HEK293 (cell line): ENCODE results near the gene PIEZO1.
A peak's percentile ranks its signal among the peaks of the same experiment; 100 is the strongest.

Experiments used
- HOXD13 ChIP-seq: sonication (generic); formaldehyde crosslinking; IDR thresholded peaks from 2 replicates; pipeline ENCODE4 v1.8.0; 2022; ENCODE audit warnings: missing genetic modification reagents, borderline replicate concordance
- KLF1 ChIP-seq: fragments of 450-650 bp; formaldehyde crosslinking; IDR thresholded peaks from 2 replicates; pipeline ENCODE4 v1.5.1; 2016; ENCODE audit warnings: missing biosample characterization, missing genetic modification characterization
- KLF10 ChIP-seq: fragments of 450-650 bp; IDR thresholded peaks from 2 replicates; pipeline ENCODE4 v1.5.1; 2018; ENCODE audit warnings: missing biosample characterization, mild to moderate bottlenecking, missing genetic modification characterization
- KLF16 ChIP-seq: fragments of 450-650 bp; formaldehyde crosslinking; IDR thresholded peaks from 2 replicates; pipeline ENCODE4 v1.5.1; 2017; ENCODE audit warnings: missing biosample characterization, missing genetic modification characterization
- SCRT1 ChIP-seq: fragments of 450-650 bp; formaldehyde crosslinking; IDR thresholded peaks from 2 replicates; pipeline ENCODE4 v1.5.1; 2016; ENCODE audit warnings: missing biosample characterization, missing genetic modification characterization, borderline replicate concordance
- TCF7L2 ChIP-seq: IDR thresholded peaks from 2 replicates; pipeline ENCODE4 v1.6.1; 2011; ENCODE audit warnings: low read depth, mild to moderate bottlenecking, inconsistent platforms, low read length, moderate library complexity, borderline replicate concordance
- ZBTB1 ChIP-seq: fragments of 450-650 bp; formaldehyde crosslinking; IDR thresholded peaks from 2 replicates; pipeline ENCODE4 v1.5.1; 2016; ENCODE audit warnings: missing biosample characterization, missing genetic modification characterization
- ZFP41 ChIP-seq: fragments of 450-650 bp; formaldehyde crosslinking; IDR thresholded peaks from 2 replicates; pipeline ENCODE4 v1.5.1; 2016; ENCODE audit warnings: missing biosample characterization, missing genetic modification characterization, borderline replicate concordance
- ZNF114 ChIP-seq: fragments of 450-650 bp; formaldehyde crosslinking; IDR thresholded peaks from 2 replicates; pipeline ENCODE4 v1.5.0; 2017; ENCODE audit warnings: missing biosample characterization, missing genetic modification characterization
- ZNF146 ChIP-seq: fragments of 450-650 bp; formaldehyde crosslinking; IDR thresholded peaks from 2 replicates; pipeline ENCODE4 v1.5.1; 2016; ENCODE audit warnings: missing biosample characterization, missing genetic modification characterization
- ZNF214 ChIP-seq: fragments of 450-650 bp; formaldehyde crosslinking; IDR thresholded peaks from 2 replicates; pipeline ENCODE4 v1.5.1; 2017; ENCODE audit warnings: missing biosample characterization, mild to moderate bottlenecking, missing genetic modification characterization, borderline replicate concordance
- ZNF274 ChIP-seq, 2 experiments: fragments of 200-500 bp in 1 of 2; fragments of 450-650 bp in 1 of 2; sonication (Bioruptor generic) in 1 of 2; formaldehyde crosslinking in 1 of 2; IDR thresholded peaks; 2 replicates each; pipeline versions ENCODE4 v1.5.1 to v1.6.1; 2014 to 2016; ENCODE audit warnings: borderline replicate concordance in 1 of 2, inconsistent platforms in 1 of 2, low read length in 1 of 2, missing biosample characterization in 1 of 2, missing genetic modification characterization in 1 of 2
- ZNF335 ChIP-seq: fragments of 450-650 bp; formaldehyde crosslinking; conservative IDR thresholded peaks from 2 replicates; pipeline ENCODE4 v1.5.1; 2016; ENCODE audit warnings: missing biosample characterization, missing genetic modification characterization
- ZNF37A ChIP-seq: fragments of 450-650 bp; IDR thresholded peaks from 2 replicates; pipeline ENCODE4 v1.5.1; 2018; ENCODE audit warnings: missing biosample characterization, missing genetic modification characterization
- ZNF48 ChIP-seq: fragments of 450-650 bp; formaldehyde crosslinking; IDR thresholded peaks from 2 replicates; pipeline ENCODE4 v1.5.1; 2016; ENCODE audit warnings: missing biosample characterization, missing genetic modification characterization
- ZNF501 ChIP-seq: fragments of 450-650 bp; formaldehyde crosslinking; IDR thresholded peaks from 2 replicates; pipeline ENCODE4 v1.5.1; 2016; ENCODE audit warnings: missing biosample characterization, missing genetic modification characterization
- ZNF670 ChIP-seq: fragments of 450-650 bp; formaldehyde crosslinking; IDR thresholded peaks from 2 replicates; pipeline ENCODE4 v1.5.1; 2016; ENCODE audit warnings: missing biosample characterization, missing genetic modification characterization, low read depth
- ZSCAN23 ChIP-seq: fragments of 450-650 bp; formaldehyde crosslinking; IDR thresholded peaks from 2 replicates; pipeline ENCODE4 v1.5.1; 2016; ENCODE audit warnings: missing biosample characterization, missing genetic modification characterization
- TF ChIP-seq, protein P1 (sequence below): fragments of 450-650 bp; formaldehyde crosslinking; IDR thresholded peaks from 2 replicates; pipeline ENCODE4 v1.5.1; 2016; ENCODE audit warnings: missing biosample characterization, missing genetic modification characterization
- TF ChIP-seq, protein P2 (sequence below): fragments of 450-650 bp; formaldehyde crosslinking; IDR thresholded peaks from 2 replicates; pipeline ENCODE4 v1.5.1; 2016; ENCODE audit warnings: missing biosample characterization, missing genetic modification characterization, borderline replicate concordance
- TF ChIP-seq, protein P3 (sequence below): fragments of 450-650 bp; formaldehyde crosslinking; IDR thresholded peaks from 2 replicates; pipeline ENCODE4 v1.5.1; 2016; ENCODE audit warnings: missing biosample characterization, missing genetic modification characterization, borderline replicate concordance
- TF ChIP-seq, protein P4 (sequence below): fragments of 450-650 bp; formaldehyde crosslinking; IDR thresholded peaks from 2 replicates; pipeline ENCODE4 v1.5.1; 2016; ENCODE audit warnings: missing biosample characterization, missing genetic modification characterization
- TF ChIP-seq, protein P5 (sequence below): fragments of 450-650 bp; formaldehyde crosslinking; IDR thresholded peaks from 2 replicates; pipeline ENCODE4 v1.5.1; 2016; ENCODE audit warnings: missing biosample characterization, missing genetic modification characterization
- TF ChIP-seq, protein P6 (sequence below): fragments of 450-650 bp; formaldehyde crosslinking; IDR thresholded peaks from 2 replicates; pipeline ENCODE4 v1.5.1; 2016; ENCODE audit warnings: missing biosample characterization, missing genetic modification characterization

PIEZO1 gene

DNA sequence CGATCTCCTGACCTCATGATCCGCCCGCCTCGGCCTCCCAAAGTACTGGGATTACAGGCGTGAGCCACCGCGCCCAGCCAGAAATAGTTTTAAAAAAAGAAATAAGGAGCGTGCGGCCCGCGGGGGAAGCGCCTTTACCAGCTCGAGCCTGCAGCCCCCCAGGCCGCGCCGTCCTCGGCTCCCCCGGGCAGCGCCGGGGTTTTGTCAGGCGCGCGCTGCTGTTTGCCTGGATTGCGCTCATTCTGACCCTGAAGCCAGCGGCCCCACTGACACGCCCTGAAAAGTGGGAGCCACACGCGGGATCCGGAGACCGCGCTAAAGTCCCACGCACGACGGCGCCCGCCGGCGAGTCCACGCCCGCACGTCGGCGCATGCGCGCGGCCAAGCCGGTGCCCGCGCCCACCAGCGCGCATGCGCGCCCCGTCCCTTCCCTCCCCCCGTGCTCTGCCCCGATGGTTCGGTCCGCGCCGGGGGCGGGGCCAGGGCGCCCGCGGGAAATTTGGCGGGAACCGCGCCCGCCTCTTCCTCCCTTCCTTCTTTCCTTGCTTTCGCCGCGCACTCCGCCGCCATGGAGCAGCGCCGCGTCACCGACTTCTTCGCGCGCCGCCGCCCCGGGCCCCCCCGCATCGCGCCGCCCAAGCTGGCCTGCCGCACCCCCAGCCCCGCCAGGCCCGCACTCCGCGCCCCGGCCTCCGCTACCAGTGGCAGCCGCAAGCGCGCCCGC is 18.4 kb upstream of the PIEZO1 start, which contains the start of gene CDT1 (continued):
- no peak for TF ChIP-seq ZBTB1
- TF ChIP-seq, protein P1, sequence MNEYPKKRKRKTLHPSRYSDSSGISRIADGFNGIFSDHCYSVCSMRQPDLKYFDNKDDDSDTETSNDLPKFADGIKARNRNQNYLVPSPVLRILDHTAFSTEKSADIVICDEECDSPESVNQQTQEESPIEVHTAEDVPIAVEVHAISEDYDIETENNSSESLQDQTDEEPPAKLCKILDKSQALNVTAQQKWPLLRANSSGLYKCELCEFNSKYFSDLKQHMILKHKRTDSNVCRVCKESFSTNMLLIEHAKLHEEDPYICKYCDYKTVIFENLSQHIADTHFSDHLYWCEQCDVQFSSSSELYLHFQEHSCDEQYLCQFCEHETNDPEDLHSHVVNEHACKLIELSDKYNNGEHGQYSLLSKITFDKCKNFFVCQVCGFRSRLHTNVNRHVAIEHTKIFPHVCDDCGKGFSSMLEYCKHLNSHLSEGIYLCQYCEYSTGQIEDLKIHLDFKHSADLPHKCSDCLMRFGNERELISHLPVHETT (tag by site-specific recombination) = no peak
- TF ChIP-seq ZSCAN23 = no peak
- no peak for TF ChIP-seq SCRT1
- no peak for TF ChIP-seq ZNF37A (tag by site-specific recombination)
- TF ChIP-seq ZNF335 = peak; percentile 91
- TF ChIP-seq ZNF501 (tag by site-specific recombination) = no peak
- TF ChIP-seq HOXD13 (CRISPR knock-in tag) = no peak
- TF ChIP-seq KLF1 (tag by site-specific recombination) = no peak; the same call in 1 of the 2 replicates
- no peak for TF ChIP-seq TCF7L2
- TF ChIP-seq, protein P2, sequence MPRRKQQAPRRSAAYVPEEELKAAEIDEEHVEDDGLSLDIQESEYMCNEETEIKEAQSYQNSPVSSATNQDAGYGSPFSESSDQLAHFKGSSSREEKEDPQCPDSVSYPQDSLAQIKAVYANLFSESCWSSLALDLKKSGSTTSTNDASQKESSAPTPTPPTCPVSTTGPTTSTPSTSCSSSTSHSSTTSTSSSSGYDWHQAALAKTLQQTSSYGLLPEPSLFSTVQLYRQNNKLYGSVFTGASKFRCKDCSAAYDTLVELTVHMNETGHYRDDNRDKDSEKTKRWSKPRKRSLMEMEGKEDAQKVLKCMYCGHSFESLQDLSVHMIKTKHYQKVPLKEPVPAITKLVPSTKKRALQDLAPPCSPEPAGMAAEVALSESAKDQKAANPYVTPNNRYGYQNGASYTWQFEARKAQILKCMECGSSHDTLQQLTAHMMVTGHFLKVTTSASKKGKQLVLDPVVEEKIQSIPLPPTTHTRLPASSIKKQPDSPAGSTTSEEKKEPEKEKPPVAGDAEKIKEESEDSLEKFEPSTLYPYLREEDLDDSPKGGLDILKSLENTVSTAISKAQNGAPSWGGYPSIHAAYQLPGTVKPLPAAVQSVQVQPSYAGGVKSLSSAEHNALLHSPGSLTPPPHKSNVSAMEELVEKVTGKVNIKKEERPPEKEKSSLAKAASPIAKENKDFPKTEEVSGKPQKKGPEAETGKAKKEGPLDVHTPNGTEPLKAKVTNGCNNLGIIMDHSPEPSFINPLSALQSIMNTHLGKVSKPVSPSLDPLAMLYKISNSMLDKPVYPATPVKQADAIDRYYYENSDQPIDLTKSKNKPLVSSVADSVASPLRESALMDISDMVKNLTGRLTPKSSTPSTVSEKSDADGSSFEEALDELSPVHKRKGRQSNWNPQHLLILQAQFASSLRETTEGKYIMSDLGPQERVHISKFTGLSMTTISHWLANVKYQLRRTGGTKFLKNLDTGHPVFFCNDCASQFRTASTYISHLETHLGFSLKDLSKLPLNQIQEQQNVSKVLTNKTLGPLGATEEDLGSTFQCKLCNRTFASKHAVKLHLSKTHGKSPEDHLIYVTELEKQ = no peak
- TF ChIP-seq ZNF274 (IDR thresholded peaks at IDR 0.05; ENCODE audit: low read length) = no peak
- TF ChIP-seq ZNF274 (tag by site-specific recombination; IDR thresholded peaks at IDR 0.05; ENCODE audit: borderline replicate concordance) = no peak
- no peak for TF ChIP-seq ZFP41 (tag by site-specific recombination)
- TF ChIP-seq, protein P3, sequence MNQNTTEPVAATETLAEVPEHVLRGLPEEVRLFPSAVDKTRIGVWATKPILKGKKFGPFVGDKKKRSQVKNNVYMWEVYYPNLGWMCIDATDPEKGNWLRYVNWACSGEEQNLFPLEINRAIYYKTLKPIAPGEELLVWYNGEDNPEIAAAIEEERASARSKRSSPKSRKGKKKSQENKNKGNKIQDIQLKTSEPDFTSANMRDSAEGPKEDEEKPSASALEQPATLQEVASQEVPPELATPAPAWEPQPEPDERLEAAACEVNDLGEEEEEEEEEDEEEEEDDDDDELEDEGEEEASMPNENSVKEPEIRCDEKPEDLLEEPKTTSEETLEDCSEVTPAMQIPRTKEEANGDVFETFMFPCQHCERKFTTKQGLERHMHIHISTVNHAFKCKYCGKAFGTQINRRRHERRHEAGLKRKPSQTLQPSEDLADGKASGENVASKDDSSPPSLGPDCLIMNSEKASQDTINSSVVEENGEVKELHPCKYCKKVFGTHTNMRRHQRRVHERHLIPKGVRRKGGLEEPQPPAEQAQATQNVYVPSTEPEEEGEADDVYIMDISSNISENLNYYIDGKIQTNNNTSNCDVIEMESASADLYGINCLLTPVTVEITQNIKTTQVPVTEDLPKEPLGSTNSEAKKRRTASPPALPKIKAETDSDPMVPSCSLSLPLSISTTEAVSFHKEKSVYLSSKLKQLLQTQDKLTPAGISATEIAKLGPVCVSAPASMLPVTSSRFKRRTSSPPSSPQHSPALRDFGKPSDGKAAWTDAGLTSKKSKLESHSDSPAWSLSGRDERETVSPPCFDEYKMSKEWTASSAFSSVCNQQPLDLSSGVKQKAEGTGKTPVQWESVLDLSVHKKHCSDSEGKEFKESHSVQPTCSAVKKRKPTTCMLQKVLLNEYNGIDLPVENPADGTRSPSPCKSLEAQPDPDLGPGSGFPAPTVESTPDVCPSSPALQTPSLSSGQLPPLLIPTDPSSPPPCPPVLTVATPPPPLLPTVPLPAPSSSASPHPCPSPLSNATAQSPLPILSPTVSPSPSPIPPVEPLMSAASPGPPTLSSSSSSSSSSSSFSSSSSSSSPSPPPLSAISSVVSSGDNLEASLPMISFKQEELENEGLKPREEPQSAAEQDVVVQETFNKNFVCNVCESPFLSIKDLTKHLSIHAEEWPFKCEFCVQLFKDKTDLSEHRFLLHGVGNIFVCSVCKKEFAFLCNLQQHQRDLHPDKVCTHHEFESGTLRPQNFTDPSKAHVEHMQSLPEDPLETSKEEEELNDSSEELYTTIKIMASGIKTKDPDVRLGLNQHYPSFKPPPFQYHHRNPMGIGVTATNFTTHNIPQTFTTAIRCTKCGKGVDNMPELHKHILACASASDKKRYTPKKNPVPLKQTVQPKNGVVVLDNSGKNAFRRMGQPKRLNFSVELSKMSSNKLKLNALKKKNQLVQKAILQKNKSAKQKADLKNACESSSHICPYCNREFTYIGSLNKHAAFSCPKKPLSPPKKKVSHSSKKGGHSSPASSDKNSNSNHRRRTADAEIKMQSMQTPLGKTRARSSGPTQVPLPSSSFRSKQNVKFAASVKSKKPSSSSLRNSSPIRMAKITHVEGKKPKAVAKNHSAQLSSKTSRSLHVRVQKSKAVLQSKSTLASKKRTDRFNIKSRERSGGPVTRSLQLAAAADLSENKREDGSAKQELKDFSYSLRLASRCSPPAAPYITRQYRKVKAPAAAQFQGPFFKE (tag by site-specific recombination) = no peak
- TF ChIP-seq, protein P4, sequence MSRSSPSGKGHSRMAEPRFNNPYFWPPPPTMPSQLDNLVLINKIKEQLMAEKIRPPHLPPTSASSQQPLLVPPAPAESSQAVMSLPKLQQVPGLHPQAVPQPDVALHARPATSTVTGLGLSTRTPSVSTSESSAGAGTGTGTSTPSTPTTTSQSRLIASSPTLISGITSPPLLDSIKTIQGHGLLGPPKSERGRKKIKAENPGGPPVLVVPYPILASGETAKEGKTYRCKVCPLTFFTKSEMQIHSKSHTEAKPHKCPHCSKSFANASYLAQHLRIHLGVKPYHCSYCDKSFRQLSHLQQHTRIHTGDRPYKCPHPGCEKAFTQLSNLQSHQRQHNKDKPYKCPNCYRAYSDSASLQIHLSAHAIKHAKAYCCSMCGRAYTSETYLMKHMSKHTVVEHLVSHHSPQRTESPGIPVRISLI (tag by site-specific recombination) = no peak
- no peak for TF ChIP-seq ZNF114 (tag by site-specific recombination)
- TF ChIP-seq, protein P5, sequence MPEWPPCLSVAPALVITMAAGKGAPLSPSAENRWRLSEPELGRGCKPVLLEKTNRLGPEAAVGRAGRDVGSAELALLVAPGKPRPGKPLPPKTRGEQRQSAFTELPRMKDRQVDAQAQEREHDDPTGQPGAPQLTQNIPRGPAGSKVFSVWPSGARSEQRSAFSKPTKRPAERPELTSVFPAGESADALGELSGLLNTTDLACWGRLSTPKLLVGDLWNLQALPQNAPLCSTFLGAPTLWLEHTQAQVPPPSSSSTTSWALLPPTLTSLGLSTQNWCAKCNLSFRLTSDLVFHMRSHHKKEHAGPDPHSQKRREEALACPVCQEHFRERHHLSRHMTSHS = no peak
- TF ChIP-seq ZNF146 (tag by site-specific recombination) = no peak
- no peak for TF ChIP-seq ZNF670 (tag by site-specific recombination)
- no peak for TF ChIP-seq ZNF48 (tag by site-specific recombination)
- TF ChIP-seq, protein P6, sequence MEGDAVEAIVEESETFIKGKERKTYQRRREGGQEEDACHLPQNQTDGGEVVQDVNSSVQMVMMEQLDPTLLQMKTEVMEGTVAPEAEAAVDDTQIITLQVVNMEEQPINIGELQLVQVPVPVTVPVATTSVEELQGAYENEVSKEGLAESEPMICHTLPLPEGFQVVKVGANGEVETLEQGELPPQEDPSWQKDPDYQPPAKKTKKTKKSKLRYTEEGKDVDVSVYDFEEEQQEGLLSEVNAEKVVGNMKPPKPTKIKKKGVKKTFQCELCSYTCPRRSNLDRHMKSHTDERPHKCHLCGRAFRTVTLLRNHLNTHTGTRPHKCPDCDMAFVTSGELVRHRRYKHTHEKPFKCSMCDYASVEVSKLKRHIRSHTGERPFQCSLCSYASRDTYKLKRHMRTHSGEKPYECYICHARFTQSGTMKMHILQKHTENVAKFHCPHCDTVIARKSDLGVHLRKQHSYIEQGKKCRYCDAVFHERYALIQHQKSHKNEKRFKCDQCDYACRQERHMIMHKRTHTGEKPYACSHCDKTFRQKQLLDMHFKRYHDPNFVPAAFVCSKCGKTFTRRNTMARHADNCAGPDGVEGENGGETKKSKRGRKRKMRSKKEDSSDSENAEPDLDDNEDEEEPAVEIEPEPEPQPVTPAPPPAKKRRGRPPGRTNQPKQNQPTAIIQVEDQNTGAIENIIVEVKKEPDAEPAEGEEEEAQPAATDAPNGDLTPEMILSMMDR (tag by site-specific recombination) = 0 out of 2 replicates have a peak, but pooled peaks have one; percentile 24
- TF ChIP-seq ZNF214 (tag by site-specific recombination) = no peak
- peak; percentile 61; the same call in 1 of the 2 replicates for TF ChIP-seq KLF16 (tag by site-specific recombination)
- TF ChIP-seq KLF10 = peak; percentile 56; the same call in 1 of the 2 replicates
